HuH-7.5 (cell line): Measurements from ENCODE around the gene LPP.

Source experiments
- DNase-seq: peaks from one replicate; pipeline ENCODE4 v3.0.0; 2011; ENCODE audit warnings: low spot score

The LPP gene

GRCh38 chr3:188832961-188833721 is 679.2 kb downstream of the LPP start:
- no peak for DNase-seq

GRCh38 chr3:188834349-188834748 is 680.4 kb downstream of the LPP start:
- no peak for DNase-seq

DNA sequence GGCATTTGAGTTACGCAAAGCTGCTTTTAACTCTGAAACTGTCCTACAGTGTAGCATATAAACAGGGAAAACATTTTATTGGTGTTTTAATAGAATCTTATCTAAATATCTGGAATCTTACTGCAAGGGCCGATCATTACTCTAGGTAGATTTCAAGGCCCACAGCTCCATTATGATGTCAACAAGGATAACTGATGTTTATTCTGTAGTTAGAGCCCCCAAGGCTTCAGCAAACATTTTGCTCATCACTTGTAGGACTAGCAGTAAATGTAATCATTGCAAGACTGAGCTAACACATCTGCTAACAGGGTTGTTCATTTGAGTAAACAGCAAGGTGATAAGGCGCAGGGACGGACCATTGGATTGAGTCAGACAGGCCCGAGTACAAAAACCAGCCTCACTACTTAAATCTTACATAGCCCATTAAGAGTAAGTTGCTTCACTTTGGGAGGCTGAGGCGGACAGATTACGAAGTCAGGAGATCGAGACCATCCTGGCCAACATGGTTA is 685.3 kb downstream of the LPP start:
- peak; percentile 39 for DNase-seq

- DNase-seq, result no peak
Measured at GRCh38 chr3:188840290-188840689, 686.3 kb downstream of the LPP start.

GRCh38 chr3:188841906-188842305 is 687.9 kb downstream of the LPP start:
- no peak for DNase-seq

DNA sequence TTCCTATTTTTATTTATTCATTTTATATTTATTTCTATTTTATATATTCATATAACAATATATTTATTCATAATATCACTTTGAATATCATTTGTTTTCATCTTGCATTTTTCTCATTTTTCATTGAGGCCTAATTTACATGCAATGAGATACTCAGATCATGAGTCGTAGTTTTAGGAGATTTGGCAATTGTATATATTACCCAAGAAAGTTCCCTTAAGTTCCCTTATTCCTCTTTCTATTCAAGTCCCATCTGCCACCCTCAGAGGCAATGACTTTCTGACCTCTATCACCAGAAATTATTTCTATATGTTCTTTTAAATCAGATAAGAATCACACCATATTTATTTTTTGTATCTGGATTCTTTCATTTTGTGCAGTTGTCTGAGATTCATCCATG is 688.7 kb downstream of the LPP start:
- DNase-seq, result no peak

GRCh38 chr3:188844096-188844495 is 690.1 kb downstream of the LPP start:
- DNase-seq, result no peak

DNA sequence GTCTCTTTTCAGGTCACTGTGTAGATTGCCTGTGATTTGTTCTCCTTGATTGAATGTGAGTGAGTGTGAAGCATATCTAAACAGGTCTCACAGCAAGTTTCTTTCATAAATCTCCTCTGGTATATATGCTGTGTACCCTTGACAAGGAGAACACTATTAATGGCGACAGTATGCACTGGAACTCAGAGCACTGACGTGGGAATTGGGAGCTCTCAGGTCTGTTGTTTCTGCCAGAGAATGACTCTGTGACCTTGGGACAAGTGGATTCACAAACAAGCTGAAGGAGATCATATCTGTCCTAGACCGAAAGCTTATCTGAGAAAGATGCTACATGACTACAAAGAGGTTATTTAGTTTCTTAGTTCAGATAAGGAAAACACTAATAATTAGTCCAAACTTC is 691.6 kb downstream of the LPP start:
- no peak for DNase-seq

GRCh38 chr3:188848947-188849346 is 695.0 kb downstream of the LPP start:
- DNase-seq, result no peak

GRCh38 chr3:188853856-188854771 is 700.2 kb downstream of the LPP start:
- DNase-seq, result no peak

- no peak for DNase-seq
Measured at GRCh38 chr3:188854772-188855149, 700.8 kb downstream of the LPP start.

GRCh38 chr3:188855675-188856074 is 701.7 kb downstream of the LPP start:
- no peak for DNase-seq

- DNase-seq, result no peak
Measured at GRCh38 chr3:188860147-188860546, 706.2 kb downstream of the LPP start.

- no peak for DNase-seq
Measured at GRCh38 chr3:188861842-188862744, 708.1 kb downstream of the LPP start.

- no peak for DNase-seq
Measured at GRCh38 chr3:188863999-188864406, 710.0 kb downstream of the LPP start.

GRCh38 chr3:188867691-188868265 is 713.8 kb downstream of the LPP start:
- DNase-seq, result no peak

DNA sequence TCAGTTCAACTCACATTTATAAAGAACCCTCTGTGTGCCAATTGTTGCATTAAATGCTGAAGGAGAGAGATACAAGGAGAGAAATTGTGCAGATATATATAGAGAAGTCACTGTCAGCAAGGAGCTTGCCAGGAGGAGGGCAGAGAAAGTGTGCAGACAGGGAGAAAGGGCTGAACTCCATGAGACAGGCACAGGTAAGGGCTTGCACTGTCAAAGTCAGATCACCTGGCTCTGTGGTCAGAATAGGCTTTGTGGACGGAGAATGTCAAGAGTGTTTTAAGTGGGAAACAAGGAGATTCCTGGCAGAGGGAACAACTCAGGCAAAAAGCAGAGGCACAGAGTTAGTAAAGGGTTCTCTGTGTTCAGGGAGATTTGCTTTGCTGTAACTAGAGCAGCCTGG is 714.8 kb downstream of the LPP start:
- DNase-seq, result no peak

DNA sequence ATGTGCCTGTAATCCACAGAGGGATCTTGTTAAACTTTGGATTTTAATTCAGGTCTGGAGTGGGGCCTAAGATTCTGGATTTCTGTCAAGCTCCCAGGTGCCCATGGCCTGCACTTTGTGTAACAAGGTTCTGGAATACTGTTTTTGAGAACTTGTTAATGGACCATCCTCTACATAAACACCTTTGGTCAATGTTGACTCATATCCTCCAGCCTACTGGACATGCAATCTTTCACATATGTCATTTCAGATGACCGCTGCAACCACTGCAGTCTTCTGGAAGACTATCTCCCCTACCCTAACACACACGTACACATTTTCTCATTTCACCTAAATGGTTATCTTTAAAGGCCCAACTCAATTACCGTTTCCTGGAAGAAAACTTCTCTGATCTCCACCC is 715.7 kb downstream of the LPP start:
- no peak for DNase-seq

DNA sequence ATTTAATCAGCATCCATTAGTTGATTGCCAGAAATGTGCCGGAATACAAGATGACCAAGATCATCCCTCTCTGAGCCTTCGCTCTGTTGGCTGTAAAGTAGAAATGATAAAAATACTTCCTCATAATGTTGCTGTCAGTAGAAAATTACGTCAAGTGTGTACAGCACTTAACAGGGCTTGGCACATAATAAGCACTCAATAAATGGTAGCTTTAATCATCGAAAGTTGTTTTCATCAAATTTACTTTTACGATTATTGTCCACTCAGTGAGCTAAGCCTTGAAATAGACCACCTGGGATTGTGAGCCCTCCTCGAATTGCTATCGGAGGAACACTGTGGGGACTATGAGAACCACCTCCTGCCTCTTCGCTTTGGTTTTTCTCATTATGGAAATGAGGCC is 716.5 kb downstream of the LPP start:
- no peak for DNase-seq

GRCh38 chr3:188874576-188874975 is 720.6 kb downstream of the LPP start:
- DNase-seq, result no peak

GRCh38 chr3:188875413-188875812 is 721.5 kb downstream of the LPP start:
- no peak for DNase-seq

- no peak for DNase-seq
Measured at GRCh38 chr3:188876370-188876769, 722.4 kb downstream of the LPP start.
